Activated CD4-positive, alpha-beta T cell treated with anti-CD3 and anti-CD28 coated beads, Interleukin-2, amount 10 ng/mL, durations not matched to agents 24 days and 14 days (primary cell): ENCODE data around the gene SMIM12. TPM values are rescaled to one million over a fixed set of nuclear protein-coding genes. Genes with fewer than 3 reads are reported as not detected.

Source experiments
- DNase-seq: peaks from one replicate; pipeline ENCODE4 v3.0.0; 2022
- H3K27ac Mint-ChIP-seq: one replicate; pipeline ENCODE4 v1.8.0; 2022; ENCODE audit warnings: mild to moderate bottlenecking, mixed read lengths
- H3K27me3 Mint-ChIP-seq: one replicate; pipeline ENCODE4 v1.8.0; 2022; ENCODE audit warnings: mixed read lengths
- H3K36me3 Mint-ChIP-seq: one replicate; pipeline ENCODE4 v1.8.0; 2022; ENCODE audit warnings: low read depth, mild to moderate bottlenecking, mixed read lengths
- H3K4me1 Mint-ChIP-seq: one replicate; pipeline ENCODE4 v1.8.0; 2021; ENCODE audit warnings: mixed read lengths
- H3K4me3 Mint-ChIP-seq: one replicate; pipeline ENCODE4 v1.8.0; 2022; ENCODE audit warnings: mild to moderate bottlenecking, moderate library complexity, mixed read lengths
- H3K9me3 Mint-ChIP-seq: one replicate; pipeline ENCODE4 v1.8.0; 2021; ENCODE audit warnings: mixed read lengths
- intact Hi-C: fragments of 100-400 bp; cut with micrococcal nuclease; formaldehyde crosslinking; loops from one replicate; pipeline ENCODE4 v1.15.1; 2023
- total RNA-seq: library from RNA; stranded (reverse); gene quantifications from 2 replicates; pipeline ENCODE4 v1.2.3, GENCODE V29; 2022

The SMIM12 gene
- total RNA-seq, 1 donor from 2014 or later = 63.2 TPM

DNA sequence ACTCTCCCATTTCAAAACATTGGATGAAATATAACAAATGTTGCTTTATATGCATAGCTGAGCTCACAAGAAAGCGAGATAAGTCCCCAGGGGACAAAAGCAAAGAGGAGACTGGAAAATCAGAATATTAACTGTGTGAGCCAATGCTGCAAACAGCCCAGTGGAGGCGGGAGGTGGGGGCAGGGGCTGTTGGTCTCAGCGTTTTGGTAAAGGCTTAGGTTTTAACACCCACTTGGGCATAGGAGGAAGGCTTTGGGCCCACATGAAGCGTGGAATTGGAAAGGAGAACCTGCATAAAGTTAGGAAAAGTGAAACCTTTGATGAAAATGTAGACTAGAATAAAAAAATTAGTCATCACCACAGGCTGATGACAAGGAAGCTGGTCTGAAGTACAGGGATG, 30.2 kb upstream of the SMIM12 start:
- intact Hi-C loops = no loop called here
- no peak overlapping the region for H3K27ac Mint-ChIP-seq
- peaks cover 29% of the 10 kb centered on the region for H3K27me3 Mint-ChIP-seq
- H3K4me3 Mint-ChIP-seq = no peak overlapping the region
- peaks cover 3% of the 10 kb centered on the region for H3K4me1 Mint-ChIP-seq
- no peak for DNase-seq
- H3K36me3 Mint-ChIP-seq = peaks cover 1% of the 10 kb centered on the region
- H3K9me3 Mint-ChIP-seq = peaks cover 7% of the 10 kb centered on the region

DNA sequence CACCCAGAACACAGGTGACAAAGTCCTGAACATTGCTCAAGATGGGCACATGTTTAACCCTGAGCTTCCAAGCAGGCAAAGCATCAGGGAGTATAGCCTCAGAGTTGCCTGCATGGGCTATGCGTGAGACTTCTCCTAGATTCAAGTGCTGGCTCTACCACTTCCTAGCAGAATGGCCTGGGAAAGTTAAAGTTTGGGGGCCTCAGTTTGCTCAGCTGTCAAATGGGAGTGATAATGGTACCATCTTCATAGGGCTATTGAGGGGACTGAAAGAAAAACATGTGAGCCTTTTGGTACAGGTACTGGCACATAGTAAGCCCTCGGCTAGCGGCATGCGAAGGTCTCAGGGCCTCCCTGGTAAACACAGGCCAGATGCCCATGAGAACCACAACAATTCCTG, 28.0 kb upstream of the SMIM12 start:
- H3K4me1 Mint-ChIP-seq = peaks cover 3% of the 10 kb centered on the region
- intact Hi-C loops = no loop called here
- H3K27ac Mint-ChIP-seq = no peak overlapping the region
- DNase-seq = no peak
- no peak overlapping the region for H3K4me3 Mint-ChIP-seq
- peaks cover 7% of the 10 kb centered on the region for H3K9me3 Mint-ChIP-seq
- peaks cover under 1% of the 10 kb centered on the region for H3K36me3 Mint-ChIP-seq
- H3K27me3 Mint-ChIP-seq = peaks cover 39% of the 10 kb centered on the region

DNA sequence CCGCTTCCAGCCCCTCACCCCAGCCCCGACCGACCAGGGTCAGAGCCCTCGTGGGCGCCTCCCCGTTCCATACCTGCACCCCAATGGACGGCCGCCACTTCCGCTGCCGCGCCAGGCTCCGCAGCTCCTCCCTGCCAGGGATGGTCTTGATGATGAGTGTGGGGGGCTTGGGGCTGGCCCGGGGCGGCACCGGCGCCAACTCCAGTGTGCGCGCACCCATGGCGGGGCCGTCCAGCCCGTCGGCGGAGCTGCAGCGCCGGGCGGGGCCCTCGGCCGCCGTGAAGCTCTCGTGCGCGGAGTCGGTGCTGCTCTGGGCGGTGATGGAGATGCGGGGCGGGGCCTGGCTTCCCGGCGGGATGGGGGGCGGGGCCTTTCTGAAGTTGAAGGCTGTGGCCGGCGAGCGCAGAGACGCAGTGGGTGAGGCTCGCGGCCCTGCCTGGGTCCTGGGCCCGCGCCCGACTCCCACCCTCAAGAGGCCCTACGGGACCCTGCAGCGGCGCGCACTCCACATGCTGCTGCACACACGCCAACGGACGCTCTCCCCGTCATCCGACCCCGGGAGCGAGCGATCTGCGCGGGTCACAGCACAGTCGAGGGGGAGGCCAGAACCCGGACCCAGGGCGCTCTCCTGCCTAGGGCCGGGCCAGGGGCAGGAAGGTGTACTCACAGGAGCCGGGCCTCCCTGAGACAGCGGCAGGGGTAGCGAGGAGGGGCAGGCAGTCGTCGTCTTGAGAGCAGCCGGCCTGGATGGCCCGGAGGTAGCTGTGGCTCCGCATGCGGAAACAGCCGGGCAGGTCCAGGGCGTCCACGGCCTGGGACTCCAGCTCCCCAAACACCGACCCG, 26.1 kb upstream of the SMIM12 start:
- Mint-ChIP-seq H3K27ac (no peak overlapping the region), H3K27me3 (peaks cover 46% of the 10 kb centered on the region)
- intact Hi-C loops = no loop called here

DNA sequence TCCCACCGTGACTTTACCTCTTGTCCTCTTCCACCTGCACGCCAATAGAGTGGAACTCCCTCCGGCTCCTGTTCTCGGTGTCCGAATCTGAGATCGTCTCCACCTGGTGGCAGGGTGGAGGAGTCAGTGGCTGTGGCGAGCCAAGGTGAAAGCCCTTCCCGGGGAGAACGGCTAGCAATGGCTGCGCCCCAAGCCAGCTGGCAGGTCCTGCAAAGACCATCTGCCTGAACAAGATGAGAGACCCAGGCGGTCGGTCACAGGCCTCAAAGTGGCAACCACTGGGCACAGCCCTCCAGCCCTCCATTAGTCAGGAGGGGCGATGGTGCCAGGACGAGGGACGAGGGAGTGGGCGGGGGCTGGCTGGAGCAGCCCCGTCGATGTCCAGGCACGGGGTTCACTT, 25.4 kb upstream of the SMIM12 start:
- Mint-ChIP-seq H3K9me3 (no peaks in the 10 kb centered on the region), H3K4me3 (peak overlapping the region; percentile 76), H3K4me1 (peaks cover 3% of the 10 kb centered on the region), H3K27me3 (peaks cover 50% of the 10 kb centered on the region), H3K36me3 (no peaks in the 10 kb centered on the region), H3K27ac (no peak overlapping the region)
- DNase-seq = no peak
- intact Hi-C loops = no loop called here

More for the DNA sequence above, 26.1 kb upstream of the SMIM12 start:
- peak; percentile 86 for DNase-seq
- H3K36me3 Mint-ChIP-seq = no peaks in the 10 kb centered on the region
- peaks cover 3% of the 10 kb centered on the region for H3K4me1 Mint-ChIP-seq
- H3K4me3 Mint-ChIP-seq = peak overlapping the region; percentile 76
- no peaks in the 10 kb centered on the region for H3K9me3 Mint-ChIP-seq

DNA sequence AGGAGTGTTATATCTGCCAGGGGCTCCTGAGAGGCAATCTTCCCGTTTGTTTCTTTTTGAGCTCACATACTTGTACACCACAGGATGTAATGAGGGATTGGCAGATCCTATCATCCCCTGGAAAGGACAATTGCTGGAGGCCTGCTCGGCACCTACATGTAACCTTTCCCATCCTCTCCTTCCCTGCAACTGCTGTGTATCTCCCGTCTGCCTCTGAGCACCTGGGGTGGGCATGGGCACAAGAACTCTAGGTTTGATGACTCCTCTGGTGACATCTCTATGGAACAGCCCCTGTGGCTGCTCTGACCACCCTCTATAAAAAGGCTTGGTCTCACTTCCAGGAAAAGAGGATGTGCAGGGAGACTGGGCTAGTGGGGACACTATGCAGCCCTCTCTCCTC, 25.0 kb upstream of the SMIM12 start:
- no peaks in the 10 kb centered on the region for H3K9me3 Mint-ChIP-seq
- no peak overlapping the region for H3K27ac Mint-ChIP-seq
- peak overlapping the region; percentile 76 for H3K4me3 Mint-ChIP-seq
- H3K36me3 Mint-ChIP-seq = no peaks in the 10 kb centered on the region
- peaks cover 54% of the 10 kb centered on the region for H3K27me3 Mint-ChIP-seq
- intact Hi-C loops = no loop called here
- DNase-seq = no peak
- H3K4me1 Mint-ChIP-seq = peaks cover 3% of the 10 kb centered on the region

DNA sequence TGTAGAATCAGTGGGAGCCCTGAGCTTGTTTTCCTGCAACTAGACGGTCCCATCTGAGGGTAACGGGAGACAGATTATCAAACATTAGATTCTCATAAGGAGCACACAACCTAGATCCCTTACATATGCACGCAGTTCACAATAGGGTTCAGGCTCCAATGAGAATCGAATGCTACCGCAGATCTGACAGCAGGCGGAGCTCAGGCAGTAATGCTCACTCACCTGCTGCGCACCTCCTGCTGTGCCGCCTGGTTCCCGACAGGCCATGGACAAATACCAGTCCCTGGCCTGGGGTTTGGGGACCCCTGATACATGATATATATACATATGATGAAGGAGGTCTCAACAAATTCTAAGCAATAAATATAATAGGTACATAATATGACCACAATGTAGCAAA, 19.7 kb upstream of the SMIM12 start:
- no peak overlapping the region for H3K4me3 Mint-ChIP-seq
- no peaks in the 10 kb centered on the region for H3K4me1 Mint-ChIP-seq
- no peak for DNase-seq
- H3K9me3 Mint-ChIP-seq = no peaks in the 10 kb centered on the region
- H3K27me3 Mint-ChIP-seq = peaks cover 47% of the 10 kb centered on the region
- H3K36me3 Mint-ChIP-seq = no peaks in the 10 kb centered on the region
- no peak overlapping the region for H3K27ac Mint-ChIP-seq
- intact Hi-C loops = no loop called here

DNA sequence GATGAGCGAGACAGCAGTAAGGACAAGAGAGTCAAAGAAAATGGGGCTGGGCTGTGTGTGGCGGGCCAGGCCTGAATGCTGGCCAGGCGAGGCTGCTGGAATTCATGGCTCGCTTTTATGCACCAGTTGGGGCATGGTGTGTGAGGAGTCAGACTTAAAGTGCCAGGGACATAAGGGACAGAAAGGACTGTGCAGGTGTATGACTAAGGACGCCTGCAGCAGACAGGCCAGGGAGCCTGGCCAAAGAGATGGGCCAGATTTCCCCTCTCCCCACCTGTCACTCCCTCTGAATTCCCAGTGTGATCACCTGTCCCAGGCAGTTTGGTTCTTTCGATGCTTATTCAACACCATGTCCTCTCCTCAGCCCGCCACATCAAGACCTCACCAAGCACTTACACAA, 16.9 kb upstream of the SMIM12 start:
- intact Hi-C loops = no loop called here
- no peaks in the 10 kb centered on the region for H3K9me3 Mint-ChIP-seq
- H3K27me3 Mint-ChIP-seq = peaks cover 60% of the 10 kb centered on the region
- H3K4me3 Mint-ChIP-seq = no peak overlapping the region
- H3K27ac Mint-ChIP-seq = no peak overlapping the region
- DNase-seq = no peak
- no peaks in the 10 kb centered on the region for H3K36me3 Mint-ChIP-seq
- no peaks in the 10 kb centered on the region for H3K4me1 Mint-ChIP-seq

DNA sequence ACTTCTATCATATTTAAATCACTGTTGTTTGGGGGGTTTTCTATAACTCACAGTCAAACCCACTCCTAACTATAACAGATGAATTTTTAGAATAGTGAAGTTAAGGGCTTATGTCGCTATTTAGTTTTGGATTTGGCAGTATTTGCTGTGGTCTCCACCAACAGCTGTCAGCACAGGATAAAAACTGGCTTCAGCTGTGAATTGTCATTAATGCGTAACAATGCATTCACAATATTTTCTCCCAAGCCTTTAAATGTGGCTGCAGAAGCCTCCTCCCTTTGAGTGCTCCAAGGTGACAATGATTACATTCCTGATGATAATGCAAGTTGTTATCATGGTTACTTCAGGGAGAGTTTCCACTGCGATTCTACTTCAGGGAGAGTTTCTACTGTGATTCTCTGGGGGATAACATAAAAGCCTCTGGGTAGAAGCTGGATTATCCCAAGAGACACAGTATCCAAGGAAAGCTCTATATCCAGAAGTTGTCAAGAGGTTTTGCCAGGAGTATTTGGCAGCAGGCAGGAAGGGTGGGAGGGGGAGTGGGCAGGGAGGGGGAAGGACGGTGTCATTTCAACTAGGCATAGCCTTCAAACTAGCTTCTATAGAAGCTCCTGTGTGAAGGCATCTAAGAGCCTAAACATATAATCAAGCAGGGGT, 14.9 kb upstream of the SMIM12 start:
- Mint-ChIP-seq H3K27me3 (peaks cover 55% of the 10 kb centered on the region), H3K36me3 (no peaks in the 10 kb centered on the region), H3K9me3 (no peaks in the 10 kb centered on the region), H3K4me1 (no peaks in the 10 kb centered on the region), H3K27ac (no peak overlapping the region), H3K4me3 (no peak overlapping the region)
- no peak for DNase-seq
- intact Hi-C loops = no loop called here

DNA sequence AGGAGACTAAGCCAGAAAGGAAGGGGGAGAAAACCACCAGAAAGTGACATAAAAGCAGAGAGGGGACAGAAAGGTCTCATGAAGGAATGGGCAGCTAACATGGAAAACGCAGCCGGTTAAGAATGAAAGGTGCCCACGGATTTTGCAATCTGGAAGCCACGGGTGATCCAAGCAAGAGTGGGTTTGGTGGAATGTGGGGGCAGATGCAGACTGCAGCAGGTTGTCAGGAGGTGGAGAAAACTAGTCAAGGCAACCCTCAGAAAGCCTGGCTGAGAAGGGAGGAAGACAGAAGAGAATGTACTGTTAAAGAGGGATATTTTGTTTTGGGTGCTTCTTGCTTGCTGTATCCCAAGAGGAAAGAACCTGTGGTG, 12.6 kb upstream of the SMIM12 start:
- DNase-seq = no peak
- Mint-ChIP-seq H3K4me1 (no peaks in the 10 kb centered on the region), H3K4me3 (no peak overlapping the region), H3K36me3 (no peaks in the 10 kb centered on the region), H3K9me3 (no peaks in the 10 kb centered on the region), H3K27ac (no peak overlapping the region), H3K27me3 (peaks cover 53% of the 10 kb centered on the region)
- intact Hi-C loops = no loop called here

DNA sequence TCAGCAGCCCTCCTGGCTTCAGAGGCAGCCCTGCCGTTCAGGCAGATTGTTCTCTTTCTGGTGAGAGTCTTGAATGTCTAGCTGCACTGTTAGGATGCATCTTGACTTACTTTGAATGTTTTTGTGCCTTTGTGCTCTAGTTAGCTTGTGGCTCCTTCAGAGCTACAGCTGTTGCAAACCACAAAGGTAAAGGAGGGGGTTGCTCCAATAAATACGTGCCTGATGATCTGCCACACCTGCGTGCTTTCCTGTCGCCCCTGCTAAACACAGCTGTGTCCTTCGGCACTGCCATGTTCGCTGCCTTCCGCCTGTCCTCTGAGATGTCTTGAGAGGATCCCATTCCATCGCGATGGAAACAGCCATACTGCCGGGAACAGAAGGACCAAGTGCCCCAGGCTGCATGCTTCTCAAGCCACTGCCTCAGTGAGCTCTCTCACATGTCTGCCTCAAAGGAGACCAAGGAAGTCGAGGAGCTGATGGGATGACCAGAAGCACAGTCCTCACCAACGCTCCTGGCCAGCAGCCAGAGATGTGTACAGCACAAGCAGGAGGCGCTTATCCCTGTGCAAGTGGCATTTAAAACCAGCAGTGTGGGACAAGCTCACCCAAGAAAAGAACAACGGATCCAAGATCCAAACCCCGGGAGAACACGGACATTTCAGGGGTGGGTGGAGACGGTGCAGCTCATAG, 12.0 kb upstream of the SMIM12 start:
- H3K4me1 Mint-ChIP-seq = no peaks in the 10 kb centered on the region
- intact Hi-C loops = no loop called here
- H3K27ac Mint-ChIP-seq = no peak overlapping the region
- H3K4me3 Mint-ChIP-seq = no peak overlapping the region
- H3K9me3 Mint-ChIP-seq = no peaks in the 10 kb centered on the region
- H3K36me3 Mint-ChIP-seq = no peaks in the 10 kb centered on the region
- H3K27me3 Mint-ChIP-seq = peaks cover 48% of the 10 kb centered on the region
- no peak for DNase-seq

DNA sequence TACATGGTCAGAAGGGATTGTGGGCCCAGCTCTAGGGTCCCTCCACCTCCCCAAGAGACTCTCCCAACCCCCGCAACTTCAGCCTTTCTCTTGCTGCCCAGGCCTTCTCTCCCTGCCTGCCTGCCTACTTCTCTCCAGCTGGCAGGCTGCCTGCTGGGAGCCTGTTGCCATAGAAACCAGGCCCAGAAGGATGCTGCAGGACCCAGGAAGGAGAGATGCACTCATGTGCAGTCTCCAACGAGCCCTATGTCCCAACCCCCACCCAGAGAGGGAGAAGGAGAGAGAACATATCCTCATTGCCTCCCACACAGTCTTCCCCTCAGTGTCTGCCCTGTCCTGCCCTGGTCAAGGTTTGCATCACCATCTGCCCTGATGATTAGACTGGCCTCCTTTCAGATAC, 10.8 kb upstream of the SMIM12 start:
- Mint-ChIP-seq H3K27ac (no peak overlapping the region), H3K36me3 (no peaks in the 10 kb centered on the region), H3K27me3 (peaks cover 43% of the 10 kb centered on the region), H3K4me3 (no peak overlapping the region), H3K9me3 (no peaks in the 10 kb centered on the region), H3K4me1 (no peaks in the 10 kb centered on the region)
- no peak for DNase-seq
- intact Hi-C loops = no loop called here

DNA sequence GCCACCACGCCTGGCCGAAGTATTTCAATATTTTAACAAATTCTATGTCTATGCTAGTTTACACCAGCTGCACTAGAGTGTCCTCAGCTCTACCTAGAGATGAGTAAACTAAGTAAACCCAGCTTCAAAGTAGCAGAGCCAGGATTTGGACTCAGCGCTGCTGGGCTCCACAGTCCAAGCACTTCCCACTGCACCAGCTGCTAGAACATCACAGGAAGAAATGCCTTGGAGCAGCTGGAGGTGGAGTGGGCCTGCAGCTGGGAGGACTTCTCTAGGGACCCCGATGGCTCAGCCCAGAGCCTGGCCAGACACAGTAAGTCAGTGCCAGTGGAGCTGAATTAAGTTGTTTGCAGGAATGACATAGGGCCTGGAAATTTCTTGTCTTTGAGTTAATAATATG, 10.2 kb upstream of the SMIM12 start:
- Mint-ChIP-seq H3K4me3 (no peak overlapping the region), H3K4me1 (peaks cover 2% of the 10 kb centered on the region), H3K27ac (no peak overlapping the region), H3K27me3 (peaks cover 39% of the 10 kb centered on the region), H3K9me3 (no peaks in the 10 kb centered on the region), H3K36me3 (no peaks in the 10 kb centered on the region)
- no peak for DNase-seq
- intact Hi-C loops = loop anchor here (10.0 kb wide), 1 partner anchor 685 kb away; the partner anchor contains the start of genes KIAA0319L and NCDN

DNA sequence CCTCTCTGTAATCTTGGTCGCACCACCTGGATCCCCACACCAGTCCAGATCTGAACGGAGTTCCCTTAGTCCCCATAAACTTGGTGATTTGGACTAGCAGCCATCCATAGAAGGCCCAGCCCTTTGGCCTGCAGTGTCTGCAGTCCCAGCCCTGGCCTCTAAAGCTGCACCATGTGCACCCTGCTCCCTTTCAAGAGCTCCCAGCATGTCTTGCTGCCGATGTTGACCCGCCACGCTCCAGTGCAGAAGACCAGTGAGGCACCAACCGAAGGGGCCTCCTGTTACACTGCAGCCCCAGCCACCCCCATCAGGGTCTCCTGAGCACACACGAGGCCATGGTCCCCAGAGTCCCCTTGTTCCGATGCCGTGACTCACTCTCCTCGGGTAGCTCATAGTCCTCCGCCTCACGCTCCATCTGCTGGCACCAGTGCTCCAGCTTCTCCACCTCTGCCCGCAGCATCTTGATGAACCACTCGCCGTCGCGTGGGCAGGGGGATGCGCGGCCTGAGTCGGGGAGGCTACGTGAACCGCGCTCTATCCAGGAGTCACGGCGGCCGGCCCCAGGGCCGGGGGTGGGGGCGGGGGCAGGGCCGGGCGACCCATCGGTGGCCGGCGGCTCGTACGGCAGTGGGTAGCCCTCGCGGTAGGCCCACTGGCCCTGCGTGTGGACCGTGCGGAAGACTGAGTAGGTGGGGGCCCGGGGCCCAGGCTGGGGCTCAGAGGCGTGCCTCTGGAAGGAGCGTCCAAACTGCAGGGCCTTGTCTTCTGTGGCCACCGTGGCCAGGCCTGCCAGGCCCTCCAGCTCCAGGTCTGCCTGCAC, 8.9 kb upstream of the SMIM12 start:
- peaks cover 33% of the 10 kb centered on the region for H3K27me3 Mint-ChIP-seq
- H3K4me1 Mint-ChIP-seq = peaks cover 11% of the 10 kb centered on the region
- intact Hi-C loops = loop anchor here (10.0 kb wide), 1 partner anchor 686 kb away; the partner anchor contains the start of genes KIAA0319L and NCDN
- H3K36me3 Mint-ChIP-seq = no peaks in the 10 kb centered on the region
- DNase-seq = no peak
- no peak overlapping the region for H3K4me3 Mint-ChIP-seq
- no peaks in the 10 kb centered on the region for H3K9me3 Mint-ChIP-seq
- no peak overlapping the region for H3K27ac Mint-ChIP-seq
